Neural cell (in vitro differentiated cells): ENCODE data around the gene CDK8. TPM values are rescaled to one million over a fixed set of nuclear protein-coding genes. Genes with fewer than 3 reads are reported as not detected.

Experiments used
- H2AFZ ChIP-seq: fragments of 200-600, 300-800 bp; sonication (generic), shearing (Covaris generic); 2 replicates; pipeline ENCODE4 v1.6.0; 2014; ENCODE audit warnings: low read depth, mild to moderate bottlenecking, antibody characterized with exemption, low read length, moderate library complexity
- H3F3A ChIP-seq: fragments of 200-600 bp; shearing (Covaris generic); 2 replicates; pipeline ENCODE4 v1.6.1; 2016; ENCODE audit warnings: mild to moderate bottlenecking, moderate library complexity, mixed read lengths, antibody characterized with exemption, low read length; ENCODE audit not compliant: insufficient read depth, poor library complexity, severe bottlenecking
- H3K27ac ChIP-seq: fragments of 200-600, 300-800 bp; sonication (generic), shearing (Covaris generic); 2 replicates; pipeline ENCODE4 v1.5.1; 2014; ENCODE audit warnings: mild to moderate bottlenecking, low read length, moderate library complexity
- H3K27me3 ChIP-seq: fragments of 300-800, 200-600 bp; sonication (generic), shearing (Covaris generic); 2 replicates; pipeline ENCODE4 v1.6.0; 2014; ENCODE audit warnings: mild to moderate bottlenecking, low read depth, low read length, moderate library complexity; ENCODE audit not compliant: insufficient read depth
- H3K36me3 ChIP-seq: fragments of 300-800, 200-600 bp; sonication (generic), shearing (Covaris generic); 2 replicates; pipeline ENCODE4 v1.5.1; 2014; ENCODE audit warnings: mild to moderate bottlenecking, antibody characterized with exemption, low read length, moderate library complexity; ENCODE audit not compliant: insufficient read depth
- H3K4me2 ChIP-seq: fragments of 300-800, 200-600 bp; sonication (generic), shearing (Covaris generic); 2 replicates; pipeline ENCODE4 v1.6.0; 2014; ENCODE audit warnings: mild to moderate bottlenecking, low read length
- H3K4me3 ChIP-seq: fragments of 300-800, 200-600 bp; sonication (generic), shearing (Covaris generic); 2 replicates; pipeline ENCODE4 v1.5.1; 2014; ENCODE audit warnings: mild to moderate bottlenecking, low read length, moderate library complexity
- H3K79me2 ChIP-seq: fragments of 200-600 bp; shearing (Covaris generic); replicated peaks from 2 replicates; pipeline ENCODE4 v1.6.0; 2014; ENCODE audit warnings: mild to moderate bottlenecking, low read length, moderate library complexity; ENCODE audit not compliant: insufficient read depth
- H3K9ac ChIP-seq: fragments of 300-800, 200-600 bp; sonication (generic), shearing (Covaris generic); 2 replicates; pipeline ENCODE4 v1.6.1; 2016; ENCODE audit warnings: mild to moderate bottlenecking, low read length, mixed read lengths
- H3K9me2 ChIP-seq: fragments of 200-600 bp; shearing (Covaris generic); 2 replicates; pipeline ENCODE4 v1.6.1; 2016; ENCODE audit warnings: mild to moderate bottlenecking, low read length, mixed read lengths; ENCODE audit not compliant: insufficient read depth
- H3K9me3 ChIP-seq: fragments of 200-600, 300-800 bp; sonication (generic), shearing (Covaris generic); 2 replicates; pipeline ENCODE4 v1.6.1; 2016; ENCODE audit warnings: mild to moderate bottlenecking, mixed run types, low read length, moderate library complexity, mixed read lengths
- H4K20me1 ChIP-seq: fragments of 200-600 bp; shearing (Covaris generic); 2 replicates; pipeline ENCODE4 v1.6.1; 2016; ENCODE audit warnings: mild to moderate bottlenecking, mixed run types; ENCODE audit not compliant: insufficient read depth
- EP300 ChIP-seq: fragments of 450-650 bp; conservative IDR thresholded peaks from 2 replicates; pipeline ENCODE4 v1.6.1; 2014; ENCODE audit warnings: antibody characterized with exemption, mild to moderate bottlenecking, moderate library complexity; ENCODE audit not compliant: poor library complexity, severe bottlenecking
- EZH2 ChIP-seq: fragments of 200-600, 300-800 bp; shearing (Covaris generic), sonication (generic); IDR thresholded peaks from 2 replicates; pipeline ENCODE4 v1.6.1; 2014; ENCODE audit warnings: antibody characterized with exemption, low read length, borderline replicate concordance, mild to moderate bottlenecking; ENCODE audit not compliant: insufficient read depth, poor library complexity, severe bottlenecking
- MXI1 ChIP-seq: fragments of 450-650 bp; conservative IDR thresholded peaks from 2 replicates; pipeline ENCODE4 v1.6.1; 2014; ENCODE audit warnings: antibody characterized with exemption, mild to moderate bottlenecking; ENCODE audit not compliant: poor library complexity, severe bottlenecking
- POLR2AphosphoS5 ChIP-seq: IDR thresholded peaks from 2 replicates; pipeline ENCODE4 v1.6.1; 2012
- RAD21 ChIP-seq: fragments of 450-650 bp; conservative IDR thresholded peaks from 2 replicates; pipeline ENCODE4 v1.6.1; 2014; ENCODE audit warnings: antibody characterized with exemption, mild to moderate bottlenecking, moderate library complexity
- REST ChIP-seq: IDR thresholded peaks from 2 replicates; pipeline ENCODE4 v1.6.1; 2012; ENCODE audit warnings: borderline replicate concordance
- SMC3 ChIP-seq: fragments of 450-650 bp; conservative IDR thresholded peaks from 2 replicates; pipeline ENCODE4 v1.6.1; 2014; ENCODE audit warnings: antibody characterized with exemption, mild to moderate bottlenecking, moderate library complexity; ENCODE audit not compliant: poor library complexity
- TAF1 ChIP-seq: IDR thresholded peaks from 2 replicates; pipeline ENCODE4 v1.6.1; 2012; ENCODE audit warnings: low read depth
- polyA plus RNA-seq: library from polyadenylated mRNA; depleted of rRNA; stranded (reverse); fragments of >200 nt; gene quantifications from 2 replicates; pipeline ENCODE4 v1.2.3, GENCODE V29; 2014
- TF ChIP-seq, protein P1 (sequence below): fragments of 450-650 bp; IDR thresholded peaks from 2 replicates; pipeline ENCODE4 v1.5.1; 2014; ENCODE audit warnings: antibody characterized with exemption, mild to moderate bottlenecking, moderate library complexity; ENCODE audit not compliant: poor library complexity, severe bottlenecking

Gene CDK8
- polyA plus RNA-seq, 1 donor from 2014 or later, result 58.9 TPM

- Histone ChIP-seq H3K4me3 (no peak overlapping the region), H3K79me2 (no peaks in the 10 kb centered on the region), H3K27ac (no peak overlapping the region), H3F3A (no peaks in the 10 kb centered on the region), H3K27me3 (no peaks in the 10 kb centered on the region), H4K20me1 (no peaks in the 10 kb centered on the region), H3K4me2 (no peak overlapping the region), H3K36me3 (no peaks in the 10 kb centered on the region), H3K9me3 (no peaks in the 10 kb centered on the region), H3K9me2 (no peaks in the 10 kb centered on the region), H3K9ac (no peak overlapping the region), H2AFZ (no peak overlapping the region)
- TF ChIP-seq, protein P1, sequence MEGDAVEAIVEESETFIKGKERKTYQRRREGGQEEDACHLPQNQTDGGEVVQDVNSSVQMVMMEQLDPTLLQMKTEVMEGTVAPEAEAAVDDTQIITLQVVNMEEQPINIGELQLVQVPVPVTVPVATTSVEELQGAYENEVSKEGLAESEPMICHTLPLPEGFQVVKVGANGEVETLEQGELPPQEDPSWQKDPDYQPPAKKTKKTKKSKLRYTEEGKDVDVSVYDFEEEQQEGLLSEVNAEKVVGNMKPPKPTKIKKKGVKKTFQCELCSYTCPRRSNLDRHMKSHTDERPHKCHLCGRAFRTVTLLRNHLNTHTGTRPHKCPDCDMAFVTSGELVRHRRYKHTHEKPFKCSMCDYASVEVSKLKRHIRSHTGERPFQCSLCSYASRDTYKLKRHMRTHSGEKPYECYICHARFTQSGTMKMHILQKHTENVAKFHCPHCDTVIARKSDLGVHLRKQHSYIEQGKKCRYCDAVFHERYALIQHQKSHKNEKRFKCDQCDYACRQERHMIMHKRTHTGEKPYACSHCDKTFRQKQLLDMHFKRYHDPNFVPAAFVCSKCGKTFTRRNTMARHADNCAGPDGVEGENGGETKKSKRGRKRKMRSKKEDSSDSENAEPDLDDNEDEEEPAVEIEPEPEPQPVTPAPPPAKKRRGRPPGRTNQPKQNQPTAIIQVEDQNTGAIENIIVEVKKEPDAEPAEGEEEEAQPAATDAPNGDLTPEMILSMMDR, result no peak
- TF ChIP-seq MXI1 (no peak), RAD21 (no peak), POLR2AphosphoS5 (no peak), EZH2 (no peak), SMC3 (no peak), EP300 (no peak), TAF1 (no peak), REST (no peak)
These were observed 128.4 kb downstream of the CDK8 start for GRCh38 chr13:26382366-26382765.

- H3F3A ChIP-seq, result no peaks in the 10 kb centered on the region
- no peaks in the 10 kb centered on the region for H4K20me1 ChIP-seq
- H3K79me2 ChIP-seq, result no peaks in the 10 kb centered on the region
- H3K9ac ChIP-seq, result no peak overlapping the region
- H2AFZ ChIP-seq, result no peak overlapping the region
- no peaks in the 10 kb centered on the region for H3K36me3 ChIP-seq
- no peaks in the 10 kb centered on the region for H3K27me3 ChIP-seq
- no peaks in the 10 kb centered on the region for H3K9me3 ChIP-seq
- no peak overlapping the region for H3K4me3 ChIP-seq
- no peak for TF ChIP-seq SMC3
- no peak overlapping the region for H3K4me2 ChIP-seq
- no peak overlapping the region for H3K27ac ChIP-seq
- H3K9me2 ChIP-seq, result no peaks in the 10 kb centered on the region
These were observed 128.9 kb downstream of the CDK8 start for GRCh38 chr13:26382835-26383234.

- Histone ChIP-seq H3K27me3 (no peaks in the 10 kb centered on the region), H3K9ac (no peak overlapping the region), H4K20me1 (no peaks in the 10 kb centered on the region), H3K36me3 (no peaks in the 10 kb centered on the region), H3F3A (no peaks in the 10 kb centered on the region), H2AFZ (no peak overlapping the region), H3K79me2 (no peaks in the 10 kb centered on the region), H3K4me3 (no peak overlapping the region), H3K9me3 (no peaks in the 10 kb centered on the region), H3K27ac (no peak overlapping the region), H3K4me2 (no peak overlapping the region), H3K9me2 (no peaks in the 10 kb centered on the region)
- TF ChIP-seq MXI1 (no peak), EP300 (no peak), RAD21 (no peak), SMC3 (no peak), TAF1 (no peak), POLR2AphosphoS5 (no peak), EZH2 (no peak), REST (no peak)
- TF ChIP-seq, protein P1, result no peak
These were observed 130.7 kb downstream of the CDK8 start for GRCh38 chr13:26384587-26384986.
